ENCODE data around the gene UBE2Z. TPM values are rescaled to one million over a fixed set of nuclear protein-coding genes. Genes with fewer than 3 reads are reported as not detected.
A peak's percentile ranks its signal among the peaks of the same experiment; 100 is the strongest.

The UBE2Z gene
- total and polyA plus RNA-seq, 2 of the 13 experiments (the other 11 are each of a cell fraction or from before 2014, with no cell fraction given): 63.2 to 122 TPM

GRCh38 chr17:48878920-48879898 lies 29.0 kb upstream of the UBE2Z start (continued):
- no peak for TF ChIP-seq ARID4A (CRISPR knock-in tag; IDR thresholded peaks at IDR 0.05; ENCODE audit: borderline replicate concordance)
- TF ChIP-seq CREB1 (IDR thresholded peaks at IDR 0.05): no peak
- TF ChIP-seq CREB1 (CRISPR knock-in tag; IDR thresholded peaks at IDR 0.05): no peak
- no peak for TF ChIP-seq ZNF24 (IDR thresholded peaks at IDR 0.05)
- TF ChIP-seq TEAD3 (CRISPR knock-in tag; optimal IDR thresholded peaks at IDR 0.05; ENCODE audit: borderline replicate concordance): peak; percentile 54
- TF ChIP-seq CBX5 (CRISPR knock-in tag; IDR thresholded peaks at IDR 0.05; ENCODE audit: borderline replicate concordance): no peak
- TF ChIP-seq ZBTB10 (CRISPR knock-in tag; IDR thresholded peaks at IDR 0.05; ENCODE audit: borderline replicate concordance): no peak
- TF ChIP-seq ZNF782 (CRISPR knock-in tag; IDR thresholded peaks at IDR 0.05; ENCODE audit: borderline replicate concordance): no peak
- no peak for TF ChIP-seq TRAFD1 (CRISPR knock-in tag; IDR thresholded peaks at IDR 0.05; ENCODE audit: borderline replicate concordance)
- TF ChIP-seq ZNF749 (CRISPR knock-in tag; IDR thresholded peaks at IDR 0.05; ENCODE audit: borderline replicate concordance): no peak
- peak; percentile 46; the same call in 1 of the 2 replicates for TF ChIP-seq KAT8 (CRISPR knock-in tag; IDR thresholded peaks at IDR 0.05)
- TF ChIP-seq SAFB2 (CRISPR knock-in tag; IDR thresholded peaks at IDR 0.05; ENCODE audit: borderline replicate concordance, low read depth): no peak
- peak; percentile 71; the same call in 1 of the 2 replicates for TF ChIP-seq THAP11 (CRISPR knock-in tag; IDR thresholded peaks at IDR 0.05)
- TF ChIP-seq GABPB1 (CRISPR knock-in tag; IDR thresholded peaks at IDR 0.05): no peak
- no peak for TF ChIP-seq LRRFIP1 (CRISPR knock-in tag; conservative IDR thresholded peaks at IDR 0.05)
- no peak for TF ChIP-seq ZNF230 (CRISPR knock-in tag; IDR thresholded peaks at IDR 0.05)

Data from HepG2 (cell line).